ENCODE results near the gene FABP3.

DNA sequence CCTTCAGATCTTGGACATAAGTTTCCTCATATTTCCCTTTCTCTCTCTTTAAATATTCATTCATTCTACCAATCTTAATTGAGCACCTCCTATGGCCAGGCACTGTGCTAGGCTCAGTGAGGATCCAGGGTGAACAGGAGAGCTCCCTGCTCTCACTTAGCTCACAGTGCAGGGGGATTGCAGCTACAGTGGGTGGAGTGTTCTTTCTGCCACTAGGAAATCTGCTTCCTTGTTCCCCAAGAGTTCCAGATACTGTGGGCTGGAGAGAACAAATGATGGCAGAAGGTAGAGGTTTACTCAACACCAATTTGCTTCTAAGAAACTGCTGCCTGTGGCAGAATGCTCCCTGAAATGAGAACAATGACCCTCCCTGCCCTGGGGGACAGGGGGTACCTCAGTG is 5.1 kb upstream of the FABP3 start:
- TF ChIP-seq POLR2A (IDR thresholded peaks at IDR 0.05; ENCODE audit: low read length) (no peak), GATA1 (IDR thresholded peaks at IDR 0.05; ENCODE audit: low read depth, low read length) (no peak)

Measured in erythroblast (primary cell).